GM18868 (cell line): ENCODE data around the gene NPSR1.
"Not testable (repeated sequence)": the region's sequence is repeated elsewhere in the genome, so short reads cannot be mapped to it uniquely, and the experiment has no call there.

Experiments
- ATAC-seq: cut with Tn5 transposase; IDR thresholded peaks from one replicate; pipeline ENCODE4 v1.9.1; 2021; ENCODE audit warnings: mild to moderate bottlenecking, moderate library complexity; ENCODE audit not compliant: unreplicated experiment

Gene NPSR1

DNA sequence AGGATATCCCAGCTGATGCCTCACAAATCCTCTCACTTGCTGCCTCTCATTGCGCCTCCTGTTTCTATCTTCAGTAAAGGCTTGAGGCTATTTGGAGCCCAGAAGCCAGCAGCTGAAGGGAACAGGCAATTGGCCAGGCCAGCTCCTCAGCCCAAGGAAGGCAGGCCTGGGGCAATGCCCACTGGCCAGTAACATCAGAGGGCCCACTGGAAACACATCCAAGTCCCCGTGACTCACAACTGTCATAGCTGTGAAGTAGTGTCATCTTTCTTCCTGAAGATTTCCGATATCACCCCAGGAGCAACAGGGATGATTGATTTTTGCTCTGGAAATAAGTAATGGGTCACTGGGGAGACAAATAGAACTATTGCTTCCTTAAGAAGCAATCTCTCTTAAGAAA, 209.3 kb downstream of the NPSR1 start:
- ATAC-seq = not testable (repeated sequence)

DNA sequence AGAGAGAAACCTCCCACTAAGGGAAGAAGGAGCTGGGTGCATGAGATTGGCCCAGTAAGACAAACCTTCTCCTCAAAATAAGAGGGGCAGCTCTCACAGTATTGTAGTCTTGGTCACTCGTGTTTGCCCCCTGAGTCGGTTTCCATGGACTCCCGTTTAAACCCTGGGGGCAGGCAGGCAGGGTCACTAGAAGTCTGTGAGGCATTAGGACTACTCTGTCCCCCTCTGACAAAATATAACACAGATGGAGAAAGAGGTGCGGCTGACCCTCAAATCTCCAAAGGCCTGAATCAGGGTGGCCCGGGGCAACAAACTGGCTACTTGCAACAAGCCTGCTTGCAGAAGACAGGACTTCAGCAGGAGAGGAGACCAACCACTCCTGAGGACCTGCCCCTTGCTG, 210.6 kb downstream of the NPSR1 start:
- not testable (repeated sequence) for ATAC-seq

DNA sequence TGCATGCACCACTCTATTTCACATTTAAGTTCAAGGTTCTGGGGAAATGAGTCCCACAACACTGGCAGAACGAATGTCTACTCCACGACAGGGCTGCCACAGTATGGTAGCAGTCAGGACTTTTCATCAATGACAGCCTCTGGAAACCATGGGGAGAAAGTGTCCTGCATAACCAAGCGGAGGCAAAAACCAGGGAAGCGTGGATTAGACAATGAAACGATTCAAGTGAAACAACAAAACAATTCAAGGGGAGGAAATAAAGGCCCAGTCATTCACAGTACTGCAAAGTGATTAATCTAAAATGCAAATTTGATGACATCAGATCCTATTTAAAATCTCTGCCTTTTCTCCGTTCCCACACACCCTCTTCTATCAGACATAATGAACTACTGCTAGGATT, 211.0 kb downstream of the NPSR1 start:
- no peak for ATAC-seq

- ATAC-seq = not testable (repeated sequence)
Observed at GRCh38 chr7:34870041-34870440, 212.0 kb downstream of the NPSR1 start.

DNA sequence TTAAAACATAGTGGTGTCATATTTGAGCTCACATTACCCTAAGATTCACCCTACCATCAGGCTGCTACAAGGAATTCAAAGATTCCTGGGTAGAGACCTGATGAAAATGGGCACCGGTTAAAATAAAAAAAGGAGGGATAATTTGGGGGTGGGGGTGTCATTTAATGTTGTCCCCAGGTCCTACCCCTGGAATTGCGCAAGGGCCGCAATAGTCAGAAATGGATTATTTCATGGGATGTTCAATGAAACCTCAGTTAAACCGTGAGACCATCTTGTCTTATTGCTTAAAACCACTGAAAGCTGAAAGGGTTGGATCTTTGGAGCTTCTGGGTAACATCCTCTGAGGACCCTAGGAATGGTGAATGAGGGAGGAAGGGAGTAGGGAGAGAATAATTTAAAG, 216.3 kb downstream of the NPSR1 start:
- not testable (repeated sequence) for ATAC-seq

DNA sequence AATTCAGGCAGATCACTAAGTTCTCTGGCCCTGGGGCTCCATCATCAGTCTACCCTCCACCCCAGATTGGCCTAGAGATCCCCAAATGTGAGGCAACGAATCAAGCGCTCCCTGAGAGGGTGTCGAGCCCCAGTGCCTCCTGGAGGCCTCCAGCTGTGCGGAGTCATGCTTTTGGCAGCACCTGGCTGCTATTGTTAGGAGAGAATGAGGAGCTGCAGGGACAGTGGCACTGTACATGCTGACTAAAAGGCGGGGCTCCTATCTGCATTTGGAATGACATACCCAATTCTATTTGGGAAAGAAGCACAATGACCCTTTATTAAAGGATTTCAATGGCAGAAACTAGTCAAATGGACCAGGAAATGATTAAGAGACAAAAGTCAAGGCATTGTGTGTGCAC, 217.5 kb downstream of the NPSR1 start:
- ATAC-seq = no peak

DNA sequence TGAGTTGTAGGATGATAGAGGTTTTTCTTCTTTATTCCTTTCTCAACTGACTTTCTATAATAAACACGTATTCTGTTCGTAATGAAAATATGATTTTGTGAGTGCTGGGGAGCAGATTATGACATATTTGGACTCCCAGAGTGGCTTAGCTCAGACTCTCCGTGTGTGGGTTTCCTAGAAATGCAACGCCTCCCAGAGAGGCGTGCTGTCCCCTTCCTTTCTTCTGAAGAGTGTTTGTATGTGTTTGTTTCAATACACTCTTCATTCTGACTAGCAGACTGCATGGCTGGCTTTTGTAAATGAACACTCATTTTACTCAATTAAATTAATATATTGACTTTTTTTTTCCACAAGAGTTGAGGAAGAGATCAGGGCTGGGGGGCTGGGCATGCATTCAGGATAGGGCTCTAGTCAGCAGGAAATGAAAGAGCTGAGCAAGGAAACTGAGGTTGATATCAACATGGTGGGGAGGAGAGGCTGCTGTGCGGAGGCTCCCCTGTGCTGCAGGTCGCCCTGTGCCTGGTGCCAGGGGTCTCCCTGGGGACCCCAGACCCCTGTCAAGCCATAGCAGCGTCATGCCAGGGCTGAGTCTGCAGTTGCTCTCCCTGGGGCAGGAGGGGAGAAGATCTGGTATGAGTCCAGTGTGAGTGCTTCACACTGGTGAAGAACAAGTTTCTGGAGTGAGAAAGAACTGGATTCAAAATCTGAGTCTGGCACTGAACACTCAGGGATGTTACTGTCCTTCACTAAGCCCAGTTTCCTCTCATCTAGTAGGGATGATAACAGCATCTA, 221.1 kb downstream of the NPSR1 start:
- ATAC-seq = not testable (repeated sequence)

- ATAC-seq = no peak
Observed at GRCh38 chr7:34879871-34880270, 221.9 kb downstream of the NPSR1 start.

DNA sequence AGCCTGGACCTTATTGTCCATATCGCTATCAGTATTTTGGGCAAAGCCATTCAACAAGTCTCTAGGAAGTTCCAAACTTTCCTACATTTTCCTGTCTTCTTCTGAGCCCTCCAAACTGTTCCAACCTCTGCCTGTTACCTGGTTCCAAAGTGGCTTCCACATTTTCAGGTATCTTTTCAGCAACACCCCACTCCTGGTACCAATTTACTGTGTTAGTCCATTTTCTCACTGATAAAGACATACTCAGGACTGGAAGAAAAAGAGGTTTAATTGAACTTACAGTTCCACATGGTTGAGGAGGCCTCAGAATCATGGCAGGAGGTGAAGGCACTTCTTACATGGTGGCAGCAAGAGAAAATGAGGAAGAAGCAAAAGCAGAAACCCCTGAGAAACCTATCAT, 225.8 kb downstream of the NPSR1 start:
- ATAC-seq = not testable (repeated sequence)

DNA sequence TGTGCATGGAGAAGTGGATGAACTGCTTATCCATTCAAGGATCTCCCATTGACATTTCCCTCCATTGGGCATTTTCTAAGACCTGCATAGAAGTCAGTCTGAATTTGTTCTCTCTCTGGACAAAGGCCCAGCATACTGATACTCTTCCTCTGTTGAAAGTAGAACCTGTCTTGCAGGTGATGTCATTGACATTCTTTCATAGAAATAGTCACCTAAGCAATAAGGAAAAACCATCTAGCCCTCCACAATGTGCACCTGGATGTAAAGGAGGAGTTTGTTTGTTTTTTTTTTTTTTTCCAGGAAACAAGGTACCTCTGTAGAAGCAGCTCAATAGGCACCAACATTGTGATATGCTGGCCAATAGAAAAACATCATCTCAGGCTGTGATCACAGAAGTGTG, 228.8 kb downstream of the NPSR1 start:
- ATAC-seq = no peak

- no peak for ATAC-seq
Observed at GRCh38 chr7:34889951-34890350, 231.9 kb downstream of the NPSR1 start.

DNA sequence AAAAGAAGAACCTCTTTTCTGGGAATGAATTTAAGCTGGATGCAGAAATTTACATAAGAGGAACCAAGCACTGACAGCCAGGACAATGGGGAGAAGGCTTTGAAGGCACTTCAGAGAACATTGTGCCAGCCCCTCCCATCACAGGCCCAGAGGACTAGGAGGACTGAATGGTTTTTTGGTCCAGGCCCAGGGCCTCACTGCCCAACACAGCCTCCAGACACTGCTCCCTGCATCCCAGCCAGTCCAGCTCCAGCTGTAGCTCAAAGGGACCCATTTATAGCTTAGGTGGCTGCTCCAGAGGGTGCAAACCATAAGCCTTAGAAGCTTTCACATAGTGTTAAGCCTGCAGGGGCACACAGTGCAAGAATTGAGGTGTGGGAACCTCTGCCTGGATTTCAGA, 237.2 kb downstream of the NPSR1 start:
- ATAC-seq = no peak
